ENCODE results near the gene CWC15.

Gene CWC15

DNA sequence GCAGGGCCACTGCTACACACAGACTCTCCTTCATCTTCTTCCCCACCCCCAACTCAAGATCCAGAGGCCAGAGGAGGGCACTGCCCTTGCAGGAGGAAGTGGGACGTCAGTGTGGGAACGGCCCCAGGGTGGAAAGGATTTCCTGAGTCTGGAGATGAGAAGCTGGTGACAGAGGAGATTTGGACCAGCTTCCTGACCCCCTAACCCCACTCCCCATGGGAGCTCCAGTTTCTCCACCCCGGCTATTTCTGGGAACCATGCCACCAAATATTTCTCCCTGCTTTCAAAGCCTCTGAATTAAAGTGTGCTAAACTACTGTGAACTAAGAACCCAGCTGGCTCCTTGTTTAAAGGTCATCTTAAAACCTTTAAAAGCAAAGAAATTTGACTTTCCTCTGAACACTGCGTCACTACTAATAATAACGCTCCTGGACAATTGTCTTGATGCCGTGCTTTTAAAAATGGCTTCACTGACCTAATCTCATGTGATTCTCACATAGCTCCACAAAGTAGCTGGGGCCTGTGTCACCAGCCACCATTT lies 46.6 kb downstream of the CWC15 start:
- Histone ChIP-seq H3K27ac (peak overlapping the region; percentile 33 to 83 (median 67); a peak in 21 of 22 replicates), H3K36me3 (no peaks in the 10 kb centered on the region), H3K9me3 (replicated peaks in 1 of 11) (peaks cover 7 to 16% (median 11%) of the 10 kb centered on the region in 11 experiments; a peak in 21 of 22 replicates), H3K9ac (peak overlapping the region in 8 of 11 experiments; percentile 17 to 69 (median 52); a peak in 16 of 22 replicates), H3K4me2 (peak overlapping the region; percentile 71 to 93 (median 84)), H3K4me1 (peaks cover 76 to 89% (median 86%) of the 10 kb centered on the region in 10 experiments), H4K20me1 (peaks cover 0 to 3% (median 0%) of the 10 kb centered on the region in 11 experiments; a peak in 1 of 22 replicates), H3K27me3 (no peaks in the 10 kb centered on the region), H3K4me3 (peak overlapping the region in 7 of 10 experiments; percentile 11 to 45 (median 24); a peak in 7 of 20 replicates)
- TF ChIP-seq Cebpa-rat (IDR thresholded peaks at IDR 0.05), result no peak

DNA sequence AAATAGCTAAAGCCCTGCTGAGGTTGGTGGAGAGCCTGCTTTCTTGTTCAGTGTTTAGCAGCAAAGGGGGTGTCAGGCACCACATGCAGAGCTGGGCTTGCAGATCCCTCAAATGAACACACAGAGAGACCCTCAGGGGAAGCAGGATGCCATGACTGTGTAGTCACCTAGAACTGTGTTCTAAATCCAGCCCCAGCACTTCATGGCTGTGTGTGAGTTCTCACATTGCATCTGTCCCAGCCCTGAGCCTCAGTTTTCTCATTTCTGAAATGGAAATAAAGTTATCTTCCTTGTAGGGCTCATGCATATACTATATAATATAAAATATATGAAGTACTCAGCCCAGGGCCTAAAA lies 47.1 kb downstream of the CWC15 start:
- Histone ChIP-seq H3K4me3 (peak overlapping the region in 5 of 10 experiments; percentile 13 to 45 (median 26); a peak in 4 of 20 replicates), H3K27ac (peak overlapping the region in 10 of 11 experiments; percentile 36 to 83 (median 68); a peak in 20 of 22 replicates), H3K36me3 (no peaks in the 10 kb centered on the region), H3K9me3 (replicated peaks in 1 of 11) (peaks cover 7 to 16% (median 11%) of the 10 kb centered on the region in 11 experiments; a peak in 21 of 22 replicates), H3K4me2 (peak overlapping the region; percentile 71 to 93 (median 84)), H3K27me3 (no peaks in the 10 kb centered on the region), H4K20me1 (peaks cover 0 to 3% (median 0%) of the 10 kb centered on the region in 11 experiments; a peak in 1 of 22 replicates), H3K4me1 (peaks cover 78 to 90% (median 86%) of the 10 kb centered on the region in 10 experiments), H3K9ac (peak overlapping the region in 8 of 11 experiments; percentile 17 to 69 (median 52); a peak in 11 of 22 replicates)
- no peak for TF ChIP-seq Cebpa-rat (IDR thresholded peaks at IDR 0.05)

DNA sequence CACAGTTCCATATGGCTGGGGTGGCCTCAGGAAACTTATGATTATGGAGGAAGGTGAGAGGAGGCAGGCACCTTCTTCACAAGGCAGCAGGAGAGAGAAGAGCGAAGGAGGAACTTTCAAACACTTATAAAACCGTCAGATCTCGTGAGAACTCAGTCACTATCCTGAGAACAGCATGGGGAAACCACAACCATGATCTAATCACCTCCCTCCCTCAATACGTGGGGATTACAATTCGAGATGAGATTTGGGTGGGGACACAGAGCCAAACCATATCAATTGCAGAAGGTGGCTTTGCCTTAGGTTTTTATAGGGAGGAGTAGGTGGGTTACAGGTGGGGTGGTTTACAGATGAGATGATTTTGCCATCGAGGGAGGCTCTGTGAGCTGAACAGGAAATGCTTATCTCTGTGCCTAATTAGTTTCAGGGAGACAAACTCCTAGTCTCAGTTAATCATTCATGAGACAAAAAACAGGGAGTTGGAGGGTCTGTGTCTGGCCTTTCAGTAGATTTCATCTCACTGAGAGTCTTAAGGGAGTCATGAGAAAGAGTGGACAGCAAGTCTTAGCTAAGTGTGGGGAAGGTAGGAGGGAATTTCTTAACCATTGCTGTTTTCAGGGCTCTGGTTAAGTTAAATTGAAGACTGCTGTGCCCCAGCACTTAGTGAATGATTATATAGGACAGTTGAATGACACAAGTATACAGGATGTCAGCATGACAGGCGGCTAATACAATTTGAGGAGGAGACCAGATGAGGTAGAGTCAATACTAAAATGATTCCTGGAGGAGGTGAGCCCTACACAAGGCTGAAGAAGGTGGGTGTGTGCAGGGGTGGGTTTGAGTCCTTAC lies 47.7 kb downstream of the CWC15 start:
- Histone ChIP-seq H3K4me2 (peak overlapping the region; percentile 71 to 93 (median 84)), H3K27me3 (no peaks in the 10 kb centered on the region), H4K20me1 (peaks cover 0 to 3% (median 0%) of the 10 kb centered on the region in 11 experiments; a peak in 1 of 22 replicates), H3K27ac (peak overlapping the region in 10 of 11 experiments; percentile 36 to 83 (median 68); a peak in 18 of 22 replicates), H3K9ac (peak overlapping the region in 7 of 11 experiments; percentile 21 to 69 (median 58); a peak in 11 of 22 replicates), H3K4me3 (peak overlapping the region in 3 of 10 experiments; percentile 26 to 45 (median 40); a peak in 1 of 20 replicates), H3K4me1 (peaks cover 78 to 89% (median 86%) of the 10 kb centered on the region in 10 experiments), H3K9me3 (replicated peaks in 1 of 11) (peaks cover 7 to 16% (median 11%) of the 10 kb centered on the region in 11 experiments; a peak in 21 of 22 replicates), H3K36me3 (no peaks in the 10 kb centered on the region)
- no peak for TF ChIP-seq Cebpa-rat (IDR thresholded peaks at IDR 0.05)

GRCh38 chr11:94924612-94925011 lies 48.7 kb downstream of the CWC15 start:
- Histone ChIP-seq H3K27me3 (no peaks in the 10 kb centered on the region), H3K4me2 (peak overlapping the region; percentile 64 to 93 (median 79)), H3K9me3 (replicated peaks in 1 of 11) (peaks cover 7 to 16% (median 11%) of the 10 kb centered on the region in 11 experiments; a peak in 21 of 22 replicates), H4K20me1 (peaks cover 0 to 3% (median 0%) of the 10 kb centered on the region in 11 experiments; a peak in 1 of 22 replicates), H3K4me3 (peak overlapping the region in 2 of 10 experiments; percentile 9 to 31; a peak in 3 of 20 replicates), H3K36me3 (no peaks in the 10 kb centered on the region), H3K27ac (peak overlapping the region in 8 of 11 experiments; percentile 29 to 83 (median 72); a peak in 15 of 22 replicates), H3K4me1 (peaks cover 76 to 90% (median 79%) of the 10 kb centered on the region in 10 experiments), H3K9ac (peak overlapping the region in 2 of 11 experiments; percentile 4 to 32; a peak in 3 of 22 replicates)
- no peak for TF ChIP-seq Cebpa-rat (IDR thresholded peaks at IDR 0.05)

- Histone ChIP-seq H3K27ac (peak overlapping the region in 5 of 11 experiments; percentile 67 to 83 (median 73); a peak in 7 of 22 replicates), H3K4me1 (peaks cover 71 to 85% (median 74%) of the 10 kb centered on the region in 10 experiments), H3K9me3 (replicated peaks in 1 of 11) (peaks cover 7 to 16% (median 11%) of the 10 kb centered on the region in 11 experiments; a peak in 21 of 22 replicates), H3K36me3 (no peaks in the 10 kb centered on the region), H3K4me3 (peak overlapping the region in 1 of 10 experiments; percentile 31; a peak in 1 of 20 replicates), H3K4me2 (peak overlapping the region; percentile 64 to 93 (median 79)), H4K20me1 (peaks cover 0 to 3% (median 0%) of the 10 kb centered on the region in 11 experiments; a peak in 1 of 22 replicates), H3K27me3 (no peaks in the 10 kb centered on the region), H3K9ac (no peak overlapping the region)
- TF ChIP-seq Cebpa-rat (IDR thresholded peaks at IDR 0.05), result no peak
Observed at GRCh38 chr11:94924171-94924572, 49.2 kb downstream of the CWC15 start.

DNA sequence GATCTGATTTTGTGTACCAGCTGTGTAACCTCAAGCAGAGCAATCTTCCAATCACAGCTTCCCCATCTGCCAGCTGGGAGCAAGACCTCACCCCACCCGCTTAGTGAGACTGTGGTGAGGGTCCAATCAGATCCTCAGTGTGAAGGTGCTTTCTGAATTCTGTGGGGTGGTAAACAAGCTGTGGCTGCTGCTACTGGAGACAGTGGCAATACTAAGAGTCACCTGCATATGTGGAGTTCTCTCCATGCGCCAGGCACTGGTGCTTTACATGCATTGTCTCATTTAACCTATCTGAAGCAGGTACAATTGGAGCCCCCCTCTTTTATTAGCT lies 50.4 kb downstream of the CWC15 start:
- H3K27me3 ChIP-seq, result no peaks in the 10 kb centered on the region
- H3K9me3 ChIP-seq (replicated peaks in 1 of 11), result peaks cover 7 to 16% (median 11%) of the 10 kb centered on the region in 11 experiments; a peak in 21 of 22 replicates
- peaks cover 59 to 73% (median 62%) of the 10 kb centered on the region in 10 experiments for H3K4me1 ChIP-seq
- no peaks in the 10 kb centered on the region for H3K36me3 ChIP-seq
- H3K27ac ChIP-seq, result peak overlapping the region in 3 of 11 experiments; percentile 9 to 42 (median 17); a peak in 3 of 22 replicates
- TF ChIP-seq Cebpa-rat (IDR thresholded peaks at IDR 0.05), result no peak
- H4K20me1 ChIP-seq, result peaks cover 0 to 3% (median 0%) of the 10 kb centered on the region in 11 experiments; a peak in 1 of 22 replicates
- no peak overlapping the region for H3K4me3 ChIP-seq
- no peak overlapping the region for H3K9ac ChIP-seq
- peak overlapping the region; percentile 64 to 93 (median 84) for H3K4me2 ChIP-seq

DNA sequence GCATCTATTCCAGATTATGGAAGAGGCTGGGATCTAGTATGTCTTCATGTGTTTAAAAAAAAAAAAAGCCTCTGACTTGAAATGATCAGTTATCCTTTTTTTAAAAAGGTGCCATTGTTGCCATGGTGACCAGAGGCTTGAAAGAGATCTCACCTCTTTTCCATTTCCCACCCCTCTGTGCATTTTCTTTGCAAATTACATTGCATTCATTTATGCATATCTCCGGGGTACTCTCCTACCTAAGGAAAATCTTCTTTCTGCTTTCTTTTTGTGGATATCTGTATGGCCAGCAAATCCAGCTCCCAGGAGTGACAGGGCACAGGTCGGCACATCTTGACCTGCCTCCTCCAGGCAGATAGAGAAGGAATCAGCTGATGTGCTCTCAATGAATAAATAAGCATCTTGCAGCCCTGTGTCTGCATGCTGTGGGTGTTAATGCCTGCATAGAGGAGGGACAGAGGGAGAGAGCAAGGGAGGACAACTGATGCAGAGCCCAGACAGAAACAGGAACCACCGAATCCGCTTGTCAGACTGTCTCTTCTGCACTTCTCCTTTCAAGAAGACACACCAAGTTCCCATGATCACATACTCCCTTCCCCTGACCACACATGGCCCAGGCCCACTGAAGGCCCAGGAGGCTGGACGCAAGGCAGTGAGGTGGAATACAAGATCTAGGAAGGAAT lies 50.9 kb downstream of the CWC15 start:
- Histone ChIP-seq H3K36me3 (no peaks in the 10 kb centered on the region), H3K27me3 (no peaks in the 10 kb centered on the region), H3K9ac (no peak overlapping the region), H3K4me2 (peak overlapping the region; percentile 64 to 93 (median 84)), H3K27ac (peak overlapping the region in 3 of 11 experiments; percentile 9 to 42 (median 17); a peak in 3 of 22 replicates), H3K4me1 (peaks cover 54 to 68% (median 57%) of the 10 kb centered on the region in 10 experiments), H4K20me1 (peaks cover 0 to 3% (median 0%) of the 10 kb centered on the region in 11 experiments; a peak in 1 of 22 replicates), H3K4me3 (no peak overlapping the region), H3K9me3 (replicated peaks in 1 of 11) (peaks cover 7 to 16% (median 11%) of the 10 kb centered on the region in 11 experiments; a peak in 21 of 22 replicates)
- TF ChIP-seq Cebpa-rat (IDR thresholded peaks at IDR 0.05), result no peak

- Histone ChIP-seq H3K9me3 (replicated peaks in 1 of 11) (peaks cover 3 to 8% (median 6%) of the 10 kb centered on the region in 11 experiments; a peak in 21 of 22 replicates), H3K36me3 (no peaks in the 10 kb centered on the region), H4K20me1 (peaks cover 0 to 3% (median 0%) of the 10 kb centered on the region in 11 experiments; a peak in 1 of 22 replicates), H3K27ac (no peak overlapping the region), H3K4me2 (peak overlapping the region in 2 of 11 experiments; percentile 4 to 20; a peak in 1 of 22 replicates), H3K9ac (no peak overlapping the region), H3K27me3 (no peaks in the 10 kb centered on the region), H3K4me1 (peaks cover 33 to 47% (median 36%) of the 10 kb centered on the region in 10 experiments), H3K4me3 (no peak overlapping the region)
- TF ChIP-seq Cebpa-rat (IDR thresholded peaks at IDR 0.05), result no peak
Observed at GRCh38 chr11:94920311-94920710, 53.0 kb downstream of the CWC15 start.

Measured in BLaER1 treated with 17β-estradiol and CSF1 and Interleukin-3, amounts not matched to agents 10 nM and 100 nM (cell line).